GM12878 (cell line): ENCODE data around the gene VCL. TPM values are rescaled to one million over a fixed set of nuclear protein-coding genes. Genes with fewer than 3 reads are reported as not detected.
A peak's percentile ranks its signal among the peaks of the same experiment; 100 is the strongest.

Source experiments
- ATAC-seq: fragments of 200-7000 bp; cut with Tn5 transposase; 3 replicates; pipeline ENCODE4 v1.9.1; 2020; ENCODE audit warnings: mild to moderate bottlenecking, moderate library complexity
- BruUV-seq: library from RNA; stranded (reverse); fragments of 400-500 nt; replicated peaks from 2 replicates; lab custom pipeline; 2021; lab: Mats Ljungman, UMichigan
- CTCF ChIA-PET: fragments of 300-600 bp; sonication (Branson Sonifier 250); formaldehyde crosslinking; extraction: SDS; loops from one replicate; lab custom pipeline; 2021; ENCODE audit warnings: inconsistent platforms; lab: Yijun Ruan, JAX
- POLR2A ChIA-PET: fragments of 350-600 bp; formaldehyde crosslinking; extraction: SDS; loops from one replicate; lab custom pipeline; 2021; ENCODE audit warnings: inconsistent platforms; lab: Charles Lee
- RAD21 ChIA-PET: fragments of 300-600 bp; sonication (Branson Sonifier 250); formaldehyde crosslinking; loops from one replicate; lab custom pipeline; 2023; ENCODE audit warnings: antibody characterized with exemption; ENCODE audit not compliant: unreplicated experiment; lab: Charles Lee
- SMC1A ChIA-PET: fragments of 300-600 bp; sonication (Branson Sonifier 250); formaldehyde crosslinking; loops from one replicate; lab custom pipeline; 2023; ENCODE audit not compliant: unreplicated experiment, uncharacterized antibody; lab: Charles Lee
- DNase-seq: peaks from one replicate; pipeline ENCODE4 v3.0.0-alpha.2; 2011; ENCODE audit warnings: low read depth, low spot score
- FAIRE-seq: peaks from 3 replicates; lab custom pipeline; 2011; peaks lifted over from hg19 to GRCh38; lab: Jason Lieb, UNC
- H2AFZ ChIP-seq: 2 replicates; pipeline ENCODE4 v1.6.0; 2011; ENCODE audit warnings: low read depth, low read length, control low read depth; ENCODE audit not compliant: control insufficient read depth
- H3K27ac ChIP-seq: 2 replicates; pipeline ENCODE4 v1.5.1; 2011; ENCODE audit warnings: control low read depth; ENCODE audit not compliant: control insufficient read depth, insufficient read depth
- H3K27me3 ChIP-seq, 2 experiments: replicated peaks in 1 of 2; 2 replicates each; pipeline versions ENCODE4 v1.6.0 to v1.6.1; 2011; ENCODE audit warnings: low read length in 1 of 2; ENCODE audit not compliant: control insufficient read depth in 2 of 2, insufficient read depth in 2 of 2
- H3K36me3 ChIP-seq, 2 experiments: 2 replicates each; pipeline ENCODE4 v1.5.1; 2011; ENCODE audit warnings: low read length in 1 of 2; ENCODE audit not compliant: control insufficient read depth in 2 of 2, insufficient read depth in 2 of 2
- H3K4me1 ChIP-seq: 2 replicates; pipeline ENCODE4 v1.6.1; 2011; ENCODE audit warnings: mild to moderate bottlenecking, low read length, moderate library complexity, mixed read lengths; ENCODE audit not compliant: control insufficient read depth, insufficient read depth
- H3K4me2 ChIP-seq: 2 replicates; pipeline ENCODE4 v1.6.0; 2011; ENCODE audit warnings: control low read depth; ENCODE audit not compliant: control insufficient read depth, insufficient read depth
- H3K4me3 ChIP-seq: fragments of 200-600 bp; sonication (generic); 2 replicates; pipeline ENCODE4 v1.5.1; 2016
- H3K79me2 ChIP-seq: 2 replicates; pipeline ENCODE4 v1.6.0; 2011; ENCODE audit warnings: low read length; ENCODE audit not compliant: control insufficient read depth, insufficient read depth
- H3K9ac ChIP-seq: 2 replicates; pipeline ENCODE4 v1.8.0; 2011; ENCODE audit warnings: low read length, control low read depth, mixed read lengths; ENCODE audit not compliant: control insufficient read depth, insufficient read depth
- H3K9me3 ChIP-seq: replicated peaks from 3 replicates; pipeline ENCODE4 v1.5.1; 2011; ENCODE audit warnings: mild to moderate bottlenecking, low read length; ENCODE audit not compliant: control insufficient read depth, insufficient read depth
- H4K20me1 ChIP-seq: 2 replicates; pipeline ENCODE4 v1.6.0; 2011; ENCODE audit not compliant: control insufficient read depth, insufficient read depth
- CBX3 ChIP-seq: fragments of 200-600 bp; sonication (generic); IDR thresholded peaks from 2 replicates; pipeline ENCODE4 v1.6.1; 2016; ENCODE audit warnings: low read depth, borderline replicate concordance
- IRF4 ChIP-seq: IDR thresholded peaks from 2 replicates; pipeline ENCODE4 v1.6.1; 2011; ENCODE audit warnings: low read depth, low read length
- RCOR1 ChIP-seq: conservative IDR thresholded peaks from 2 replicates; pipeline ENCODE4 v1.6.1; 2012; ENCODE audit warnings: low read depth, low read length, improper control_type of control experiment
- SKIL ChIP-seq: fragments of 450-650 bp; IDR thresholded peaks from 2 replicates; pipeline ENCODE4 v1.6.1; 2017; ENCODE audit warnings: mild to moderate bottlenecking, low read depth, inconsistent platforms; ENCODE audit not compliant: poor library complexity, severe bottlenecking
- WGBS: methylation state at CpG from one replicate; pipeline ENCODE4 v1.1.6; 2016; ENCODE audit warnings: low lambda C conversion rate; ENCODE audit not compliant: insufficient replicate concordance, insufficient coverage; ENCODE audit errors: missing lambda C conversion rate; 5-methylcytosine and 5-hydroxymethylcytosine counted together
- in situ Hi-C: fragments of 300-500 bp; cut with MboI; formaldehyde crosslinking; loops from 9 replicates; pipeline ENCODE4 v1.14.3; 2018; ENCODE audit warnings: mixed read lengths
- intact Hi-C: fragments of 100-400 bp; cut with micrococcal nuclease; formaldehyde crosslinking; loops from one replicate; pipeline ENCODE4 v1.14.2; 2022; ENCODE audit not compliant: unreplicated experiment
- polyA plus RNA-seq, 11 experiments: library from polyadenylated mRNA; depleted of rRNA in 4 of 11; unstranded in 6 of 11; stranded (reverse) in 5 of 11; fragments of >200 nt; fragmentation: Nextera tagmentation in 4 of 11; fragmentation: Illumina TruSeq in 1 of 11; extraction: Ambion mirVana in 4 of 11; extraction: Trizol in 1 of 11; gene quantifications; 1 replicate in 1 of 11; 2 replicates in 10 of 11; pipeline versions ENCODE4 v1.2.1 to v1.2.3, GENCODE V29; 2011 to 2016; ENCODE audit warnings: inconsistent platforms in 2 of 11, missing spikeins in 2 of 11, low read depth in 1 of 11
- total RNA-seq, 4 experiments: library from RNA; depleted of rRNA in 3 of 4; stranded (reverse); fragments of >200 nt in 3 of 4; fragmentation: Illumina TruSeq in 1 of 4; extraction: Trizol in 1 of 4; gene quantifications; 2 replicates each; pipeline versions ENCODE4 v1.2.1 to v1.2.3, GENCODE V29; 2013 to 2021

VCL gene
- total and polyA plus RNA-seq, 10 of the 15 experiments (the other 5 are each of a cell fraction or from before 2014, with no cell fraction given), result 6.7 to 54.6 (median 24.3) TPM

GRCh38 chr10:74153123-74153522, 155.2 kb downstream of the VCL start (continued):
- no peak for TF ChIP-seq CBX3
- TF ChIP-seq RCOR1, result no peak

GRCh38 chr10:74153676-74154075, 155.8 kb downstream of the VCL start:
- no peak for ATAC-seq
- intact Hi-C loops, result loop anchor here (10.0 kb wide), 1 partner anchor 671 kb away; the partner anchor contains the start of gene KAT6B
- H3K27ac ChIP-seq, result no peak overlapping the region
- BruUV-seq, result no TSS peak
- H3K79me2 ChIP-seq, result peaks cover 89% of the 10 kb centered on the region
- no peak for TF ChIP-seq SKIL
- no peak for TF ChIP-seq IRF4
- in situ Hi-C loops, result no loop called here
- WGBS, result 88% methylated on average over 4 of the region's 4 CpGs
- CTCF ChIA-PET, result interaction anchor here (0.6 to 6.4 kb wide), 8 partner anchors 14 to 866 kb away, joined by 3 to 51 read pairs (median 3); no protein-coding TSS in a partner anchor
- no peaks in the 10 kb centered on the region for H3K36me3 ChIP-seq
- no peaks in the 10 kb centered on the region for H4K20me1 ChIP-seq
- peak overlapping the region; percentile 48 for H3K9ac ChIP-seq
- H3K4me1 ChIP-seq, result peaks cover 19% of the 10 kb centered on the region
- H3K4me2 ChIP-seq, result peak overlapping the region; percentile 84
- no peak for DNase-seq
- SMC1A ChIA-PET, result interaction anchor here (0.9 to 6.6 kb wide), 8 partner anchors 14 to 81 kb away, joined by 3 to 78 read pairs (median 4); no protein-coding TSS in a partner anchor
- POLR2A ChIA-PET, result interaction anchor here (0.8 to 2.2 kb wide), 3 partner anchors 9 to 15 kb away, joined by 4 to 11 read pairs (median 8); no protein-coding TSS in a partner anchor
- peak overlapping the region; percentile 68; the same call in 1 of the 2 replicates for H3K4me3 ChIP-seq
- RAD21 ChIA-PET, result interaction anchor here (1.3 to 6.4 kb wide), 5 partner anchors 9 to 58 kb away, joined by 3 to 58 read pairs (median 4); no protein-coding TSS in a partner anchor
- H2AFZ ChIP-seq, result no peak overlapping the region
- no peak for FAIRE-seq
- H3K9me3 ChIP-seq, result no peaks in the 10 kb centered on the region
- no peaks in the 10 kb centered on the region for H3K27me3 ChIP-seq
